Subcutaneous abdominal adipose tissue (tissue), 5 donors: Measurements from ENCODE around the gene LASP1NB.
"Not testable (repeated sequence)": the region's sequence is repeated elsewhere in the genome, so short reads cannot be mapped to it uniquely, and the experiment has no call there.

Experiments used
- H3K27ac ChIP-seq: one replicate; pipeline ENCODE4 v1.7.0; 2013; ENCODE audit warnings: low read depth, mild to moderate bottlenecking, inconsistent platforms, low read length, moderate library complexity
- H3K27me3 ChIP-seq, 5 donors: one replicate each; pipeline ENCODE4 v1.7.0; 2013; ENCODE audit warnings: low read length in 5 of 5, inconsistent platforms in 1 of 5; ENCODE audit not compliant: control insufficient read depth in 5 of 5, insufficient read depth in 4 of 5
- H3K36me3 ChIP-seq, 5 donors: one replicate each; pipeline ENCODE4 v1.7.0; 2013; ENCODE audit warnings: low read length in 5 of 5; ENCODE audit not compliant: control insufficient read depth in 5 of 5, insufficient read depth in 5 of 5
- H3K4me1 ChIP-seq, 5 donors: one replicate each; pipeline ENCODE4 v1.7.0; 2013; ENCODE audit warnings: low read length in 5 of 5, mild to moderate bottlenecking in 3 of 5, moderate library complexity in 1 of 5; ENCODE audit not compliant: control insufficient read depth in 5 of 5, insufficient read depth in 5 of 5
- H3K4me3 ChIP-seq, 5 donors: one replicate each; pipeline ENCODE4 v1.7.0; 2013; ENCODE audit warnings: low read length in 5 of 5, low read depth in 1 of 5
- H3K9ac ChIP-seq, 5 donors: one replicate each; pipeline ENCODE4 v1.7.0; 2013; ENCODE audit warnings: low read length in 5 of 5, mild to moderate bottlenecking in 4 of 5, moderate library complexity in 3 of 5
- H3K9me3 ChIP-seq, 5 donors: one replicate each; pipeline ENCODE4 v1.7.0; 2013; ENCODE audit warnings: low read length in 5 of 5; ENCODE audit not compliant: control insufficient read depth in 5 of 5
- donor health status: healthy.
- donor health status: healthy.
- donor health status: healthy.
- donor health status: healthy.
- donor health status: healthy.

Gene LASP1NB

GRCh38 chr17:38947189-38947588 lies 21.8 kb downstream of the LASP1NB start:
- H3K4me1 ChIP-seq: peaks cover 0 to 3% (median 0%) of the 10 kb centered on the region in 5 donors
- no peaks in the 10 kb centered on the region for H3K36me3 ChIP-seq
- no peak overlapping the region for H3K4me3 ChIP-seq
- no peak overlapping the region for H3K9ac ChIP-seq
- H3K27ac ChIP-seq: no peak overlapping the region
- H3K9me3 ChIP-seq: no peaks in the 10 kb centered on the region
- no peaks in the 10 kb centered on the region for H3K27me3 ChIP-seq

- not testable (repeated sequence) for H3K9ac ChIP-seq, H3K27me3 ChIP-seq, H3K9me3 ChIP-seq, H3K36me3 ChIP-seq, H3K4me3 ChIP-seq, H3K4me1 ChIP-seq, H3K27ac ChIP-seq
Observed at GRCh38 chr17:38953800-38954199, 28.4 kb downstream of the LASP1NB start.

- Histone ChIP-seq H3K9ac (no peak overlapping the region), H3K4me3 (no peak overlapping the region), H3K36me3 (no peaks in the 10 kb centered on the region), H3K4me1 (no peaks in the 10 kb centered on the region), H3K27me3 (no peaks in the 10 kb centered on the region), H3K27ac (no peak overlapping the region), H3K9me3 (no peaks in the 10 kb centered on the region)
Observed at GRCh38 chr17:38958326-38958725, 32.9 kb downstream of the LASP1NB start.

GRCh38 chr17:38958756-38959155 lies 33.3 kb downstream of the LASP1NB start:
- Histone ChIP-seq H3K27ac (no peak overlapping the region), H3K9me3 (no peaks in the 10 kb centered on the region), H3K36me3 (no peaks in the 10 kb centered on the region), H3K27me3 (no peaks in the 10 kb centered on the region), H3K4me1 (no peaks in the 10 kb centered on the region), H3K9ac (no peak overlapping the region), H3K4me3 (no peak overlapping the region)

- Histone ChIP-seq H3K9ac (no peak overlapping the region), H3K9me3 (no peaks in the 10 kb centered on the region), H3K4me3 (no peak overlapping the region), H3K27ac (no peak overlapping the region), H3K27me3 (no peaks in the 10 kb centered on the region), H3K36me3 (no peaks in the 10 kb centered on the region), H3K4me1 (no peaks in the 10 kb centered on the region)
Observed at GRCh38 chr17:38959508-38959907, 34.1 kb downstream of the LASP1NB start.

- Histone ChIP-seq H3K4me3 (no peak overlapping the region), H3K9me3 (no peaks in the 10 kb centered on the region), H3K27ac (no peak overlapping the region), H3K4me1 (no peaks in the 10 kb centered on the region), H3K27me3 (no peaks in the 10 kb centered on the region), H3K36me3 (no peaks in the 10 kb centered on the region), H3K9ac (no peak overlapping the region)
Observed at GRCh38 chr17:38960402-38960801, 35.0 kb downstream of the LASP1NB start.

- no peak overlapping the region for H3K27ac ChIP-seq
- H3K4me1 ChIP-seq: no peaks in the 10 kb centered on the region
- H3K9me3 ChIP-seq: no peaks in the 10 kb centered on the region
- H3K36me3 ChIP-seq: no peaks in the 10 kb centered on the region
- no peak overlapping the region for H3K4me3 ChIP-seq
- no peak overlapping the region for H3K9ac ChIP-seq
- H3K27me3 ChIP-seq: no peaks in the 10 kb centered on the region
Observed at GRCh38 chr17:38961413-38961812, 36.0 kb downstream of the LASP1NB start.

- H3K27ac ChIP-seq: peak within 1 kb of the TSS; percentile 90
- peaks cover 0 to 10% (median 8%) of the 10 kb centered on the region in 5 donors for H3K4me1 ChIP-seq
- H3K9me3 ChIP-seq: no peaks in the 10 kb centered on the region
- no peaks in the 10 kb centered on the region for H3K27me3 ChIP-seq
- no peaks in the 10 kb centered on the region for H3K36me3 ChIP-seq
- H3K9ac ChIP-seq: peak within 1 kb of the TSS; percentile 73 to 84 (median 78)
- peak within 1 kb of the TSS; percentile 58 to 66 (median 63) for H3K4me3 ChIP-seq
Observed at GRCh38 chr17:38967290-38967738, 41.9 kb downstream of the LASP1NB start, which contains the start of gene FBXO47. Gene FBXO47, minus strand, starts transcription at chr17:38967403. Its CDS starts 4,378 bp downstream, at chr17:38963025.

- Histone ChIP-seq H3K9ac (no peak overlapping the region), H3K27ac (no peak overlapping the region), H3K4me3 (no peak overlapping the region), H3K27me3 (no peaks in the 10 kb centered on the region), H3K4me1 (peaks cover 0 to 10% (median 8%) of the 10 kb centered on the region in 5 donors), H3K36me3 (no peaks in the 10 kb centered on the region), H3K9me3 (no peaks in the 10 kb centered on the region)
Observed at GRCh38 chr17:38969281-38969680, 43.9 kb downstream of the LASP1NB start.

GRCh38 chr17:38970128-38970527 lies 44.7 kb downstream of the LASP1NB start:
- no peak overlapping the region for H3K27ac ChIP-seq
- no peaks in the 10 kb centered on the region for H3K36me3 ChIP-seq
- H3K4me3 ChIP-seq: no peak overlapping the region
- peaks cover 0 to 10% (median 8%) of the 10 kb centered on the region in 5 donors for H3K4me1 ChIP-seq
- H3K9ac ChIP-seq: no peak overlapping the region
- H3K9me3 ChIP-seq: no peaks in the 10 kb centered on the region
- no peaks in the 10 kb centered on the region for H3K27me3 ChIP-seq

- Histone ChIP-seq H3K4me1 (peaks cover 0 to 10% (median 8%) of the 10 kb centered on the region in 5 donors), H3K9me3 (no peaks in the 10 kb centered on the region), H3K4me3 (no peak overlapping the region), H3K27me3 (no peaks in the 10 kb centered on the region), H3K9ac (no peak overlapping the region), H3K36me3 (no peaks in the 10 kb centered on the region), H3K27ac (no peak overlapping the region)
Observed at GRCh38 chr17:38970804-38971203, 45.4 kb downstream of the LASP1NB start.
